Measurements from ENCODE around the gene BPIFB6. TPM values are rescaled to one million over a fixed set of nuclear protein-coding genes. Genes with fewer than 3 reads are reported as not detected.

BPIFB6 gene
- total and polyA plus RNA-seq, 4 donors: not detected

- H3K4me3 ChIP-seq (ENCODE audit: low read depth in 1 of 3, low read length in 3 of 3): no peak within 1 kb of the TSS
- no peaks in the 10 kb centered on the region for H3K27me3 ChIP-seq (ENCODE audit: control insufficient read depth in 4 of 4, insufficient read depth in 4 of 4, low read length in 3 of 4)
- TF ChIP-seq FOXA2 (IDR thresholded peaks at IDR 0.05) (no peak), GABPA (IDR thresholded peaks at IDR 0.05 in 1 of 2, conservative IDR thresholded peaks at IDR 0.05 in 1 of 2) (no peak), ZBTB33 (IDR thresholded peaks at IDR 0.05) (no peak), FOXA1 (IDR thresholded peaks at IDR 0.05) (no peak), RXRA (IDR thresholded peaks at IDR 0.05) (no peak), YY1 (IDR thresholded peaks at IDR 0.05) (no peak), HNF4G (IDR thresholded peaks at IDR 0.05) (no peak), CTCF (IDR thresholded peaks at IDR 0.05; ENCODE audit: low read depth, low read length, missing input control) (no peak), SP1 (IDR thresholded peaks at IDR 0.05) (no peak), ATF3 (IDR thresholded peaks at IDR 0.05) (no peak), EGR1 (IDR thresholded peaks at IDR 0.05; ENCODE audit: low read depth in 2 of 2) (no peak), TAF1 (conservative IDR thresholded peaks at IDR 0.05) (no peak), RAD21 (IDR thresholded peaks at IDR 0.05) (no peak), HNF4A (conservative IDR thresholded peaks at IDR 0.05) (no peak), NR2F2 (IDR thresholded peaks at IDR 0.05) (no peak), REST (IDR thresholded peaks at IDR 0.05) (no peak), MAX (IDR thresholded peaks at IDR 0.05) (no peak), JUND (IDR thresholded peaks at IDR 0.05) (no peak)
- DNase-seq (ENCODE audit: low spot score): no peak
- no peaks in the 10 kb centered on the region for H3K9me3 ChIP-seq (ENCODE audit: control insufficient read depth in 4 of 4, low read length in 3 of 4)
- no peak within 1 kb of the TSS for H3K9ac ChIP-seq (ENCODE audit: low read depth in 1 of 2, low read length in 2 of 2)
- no peak within 1 kb of the TSS for H3K27ac ChIP-seq (ENCODE audit: low read depth in 1 of 2, low read length in 2 of 2)
- 89% methylated on average over 25 of the region's 25 CpGs for WGBS
- H3K36me3 ChIP-seq (ENCODE audit: control insufficient read depth in 4 of 4, insufficient read depth in 3 of 4, low read depth in 1 of 4, low read length in 3 of 4): no peaks in the 10 kb centered on the region
- no peaks in the 10 kb centered on the region for H3K4me1 ChIP-seq (ENCODE audit: control insufficient read depth in 4 of 4, insufficient read depth in 4 of 4, low read length in 3 of 4)
These were observed 22.1 kb downstream of the BPIFB6 start, which contains the start of gene BPIFB3 for GRCh38 chr20:33053291-33054106. Gene BPIFB3, plus strand, starts transcription at chr20:33053903. Its CDS starts 1,533 bp downstream, at chr20:33055436.
